IMR-90 (cell line): ENCODE measurements around the gene NTSR1. TPM values are rescaled to one million over a fixed set of nuclear protein-coding genes. Genes with fewer than 3 reads are reported as not detected.

ENCODE experiments used
- ATAC-seq: fragments of 200-7000 bp; cut with Tn5 transposase; 2 replicates; pipeline ENCODE4 v1.9.1; 2020; ENCODE audit warnings: low read depth, mild to moderate bottlenecking, moderate library complexity
- BruUV-seq: library from RNA; stranded (reverse); fragments of 400-500 nt; replicated peaks from 2 replicates; lab custom pipeline; 2021; lab: Mats Ljungman, UMichigan
- CTCF ChIA-PET: fragments of 300-600 bp; formaldehyde crosslinking; extraction: SDS; loops from one replicate; lab custom pipeline; 2021; ENCODE audit warnings: antibody characterized with exemption; lab: Yijun Ruan, JAX
- POLR2A ChIA-PET: fragments of 300-600 bp; sonication (Branson Sonifier 250); formaldehyde crosslinking; loops from one replicate; lab custom pipeline; 2022; ENCODE audit warnings: antibody characterized with exemption; ENCODE audit not compliant: unreplicated experiment; lab: Charles Lee
- DNase-seq: peaks from one replicate; pipeline ENCODE4 v3.0.0; 2013
- H2AFZ ChIP-seq: replicated peaks from 2 replicates; pipeline ENCODE3; 2013; ENCODE audit warnings: low read length, mild to moderate bottlenecking; ENCODE audit not compliant: poor library complexity
- H2AK5ac ChIP-seq: 2 replicates; pipeline ENCODE4 v1.6.1; 2013; ENCODE audit warnings: low read depth, low read length, inconsistent platforms
- H2AK9ac ChIP-seq: replicated peaks from 2 replicates; pipeline ENCODE3; 2013; ENCODE audit warnings: mild to moderate bottlenecking, low read depth, low read length, moderate library complexity; ENCODE audit not compliant: poor library complexity
- H2BK120ac ChIP-seq: 2 replicates; pipeline ENCODE4 v1.6.1; 2013; ENCODE audit warnings: low read depth, low read length, inconsistent platforms
- H2BK15ac ChIP-seq: 3 replicates; pipeline ENCODE4 v1.6.1; 2013; ENCODE audit warnings: low read depth, low read length, inconsistent platforms
- H2BK20ac ChIP-seq: 2 replicates; pipeline ENCODE4 v1.6.1; 2013; ENCODE audit warnings: low read depth, mild to moderate bottlenecking, inconsistent platforms, low read length, moderate library complexity
- H2BK5ac ChIP-seq: 2 replicates; pipeline ENCODE4 v1.6.1; 2013; ENCODE audit warnings: mild to moderate bottlenecking, low read depth, low read length, inconsistent platforms; ENCODE audit not compliant: poor library complexity, severe bottlenecking
- H3K14ac ChIP-seq: replicated peaks from 2 replicates; pipeline ENCODE4 v1.6.1; 2013; ENCODE audit warnings: low read depth, low read length, inconsistent platforms
- H3K18ac ChIP-seq: 2 replicates; pipeline ENCODE4 v1.6.1; 2013; ENCODE audit warnings: low read depth, low read length, control low read depth
- H3K23ac ChIP-seq: 2 replicates; pipeline ENCODE4 v1.6.1; 2013; ENCODE audit warnings: low read depth, low read length, inconsistent platforms
- H3K27ac ChIP-seq: 2 replicates; pipeline ENCODE4 v1.5.1; 2013; ENCODE audit warnings: mild to moderate bottlenecking, control low read depth, low read length; ENCODE audit not compliant: insufficient read depth
- H3K27me3 ChIP-seq: 2 replicates; pipeline ENCODE4 v1.6.1; 2013; ENCODE audit warnings: low read length; ENCODE audit not compliant: control insufficient read depth, insufficient read depth
- H3K36me3 ChIP-seq: 2 replicates; pipeline ENCODE4 v1.6.1; 2013; ENCODE audit warnings: low read length, mixed read lengths; ENCODE audit not compliant: control insufficient read depth, insufficient read depth
- H3K4ac ChIP-seq: 2 replicates; pipeline ENCODE4 v1.6.1; 2013; ENCODE audit warnings: low read depth, low read length, inconsistent platforms
- H3K4me1 ChIP-seq: 2 replicates; pipeline ENCODE4 v1.6.1; 2013; ENCODE audit warnings: low read length, mixed read lengths; ENCODE audit not compliant: control insufficient read depth, insufficient read depth
- H3K4me2 ChIP-seq: 2 replicates; pipeline ENCODE4 v1.6.1; 2013; ENCODE audit warnings: low read depth, mild to moderate bottlenecking, control low read depth, low read length, moderate library complexity
- H3K4me3 ChIP-seq: 2 replicates; pipeline ENCODE4 v1.5.1; 2013; ENCODE audit warnings: low read depth, mild to moderate bottlenecking, control low read depth, low read length, moderate library complexity; ENCODE audit not compliant: insufficient read depth
- H3K56ac ChIP-seq: 2 replicates; pipeline ENCODE4 v1.6.1; 2013; ENCODE audit warnings: low read length, inconsistent platforms; ENCODE audit not compliant: insufficient read depth; ENCODE audit errors: extremely low read depth
- H3K79me1 ChIP-seq, 2 experiments: 2 replicates each; pipeline ENCODE4 v1.6.1; 2013; ENCODE audit warnings: low read length in 2 of 2, inconsistent platforms in 1 of 2, low read depth in 1 of 2
- H3K9ac ChIP-seq: 2 replicates; pipeline ENCODE4 v1.6.1; 2013; ENCODE audit warnings: low read depth, low read length, control low read depth
- H3K9me1 ChIP-seq: 2 replicates; pipeline ENCODE4 v1.6.1; 2013; ENCODE audit warnings: low read length, inconsistent platforms; ENCODE audit not compliant: insufficient read depth
- H3K9me3 ChIP-seq: 2 replicates; pipeline ENCODE4 v1.6.1; 2013; ENCODE audit warnings: low read length; ENCODE audit not compliant: control insufficient read depth, insufficient read depth
- H4K20me1 ChIP-seq: 2 replicates; pipeline ENCODE4 v1.6.1; 2013; ENCODE audit warnings: low read length, inconsistent platforms; ENCODE audit not compliant: insufficient read depth
- H4K5ac ChIP-seq: 2 replicates; pipeline ENCODE4 v1.6.1; 2013; ENCODE audit warnings: mild to moderate bottlenecking, low read depth, low read length, control low read depth
- H4K8ac ChIP-seq, 2 experiments: 2 replicates each; pipeline ENCODE4 v1.6.1; 2013; ENCODE audit warnings: low read depth in 2 of 2, low read length in 2 of 2, control low read depth in 1 of 2, inconsistent platforms in 1 of 2
- H4K91ac ChIP-seq: 2 replicates; pipeline ENCODE4 v1.6.1; 2013; ENCODE audit warnings: low read depth, low read length, inconsistent platforms; ENCODE audit not compliant: insufficient read depth
- CTCF ChIP-seq: conservative IDR thresholded peaks from 2 replicates; pipeline ENCODE4 v1.5.1; 2012; ENCODE audit warnings: mild to moderate bottlenecking, low read depth, low read length, improper control_type of control experiment
- RAD21 ChIP-seq: IDR thresholded peaks from 2 replicates; pipeline ENCODE4 v1.6.1; 2012; ENCODE audit warnings: low read length, improper control_type of control experiment
- WGBS, 2 experiments: methylation state at CpG; one replicate each; pipeline versions ENCODE4 v1.1.5 to v1.1.7; 2013; ENCODE audit warnings: missing lambda C conversion rate in 2 of 2; ENCODE audit not compliant: insufficient read length in 1 of 2; ENCODE audit errors: extremely low coverage in 2 of 2; 5-methylcytosine and 5-hydroxymethylcytosine counted together
- dilution Hi-C: fragments of 300-500 bp; cut with HindIII; formaldehyde crosslinking; loops from one replicate; pipeline ENCODE4 v1.14.3; 2018; ENCODE audit warnings: low sequenced_read_pairs; ENCODE audit not compliant: unreplicated experiment
- in situ Hi-C: fragments of 300-500 bp; cut with MboI; formaldehyde crosslinking; loops from 3 replicates; pipeline ENCODE4 v1.14.3; 2019; ENCODE audit warnings: low sequenced_read_pairs, inconsistent platforms, mixed read lengths
- intact Hi-C: fragments of 100-400 bp; cut with micrococcal nuclease; formaldehyde crosslinking; loops from 2 replicates; pipeline ENCODE4 v1.10.0; 2022
- polyA plus RNA-seq, 3 experiments: library from polyadenylated mRNA; depleted of rRNA; stranded (reverse); fragments of >200 nt; gene quantifications; 2 replicates each; pipeline ENCODE4 v1.2.3, GENCODE V29; 2012; ENCODE audit warnings: low replicate concordance in 1 of 3
- total RNA-seq: library from RNA; depleted of rRNA; stranded (reverse); fragments of >200 nt; gene quantifications from 2 replicates; pipeline ENCODE4 v1.2.3, GENCODE V29; 2012

Gene NTSR1
- total and polyA plus RNA-seq, 2 of the 4 experiments (the other 2 are of a cell fraction) = 0.54 to 1.8 TPM

DNA sequence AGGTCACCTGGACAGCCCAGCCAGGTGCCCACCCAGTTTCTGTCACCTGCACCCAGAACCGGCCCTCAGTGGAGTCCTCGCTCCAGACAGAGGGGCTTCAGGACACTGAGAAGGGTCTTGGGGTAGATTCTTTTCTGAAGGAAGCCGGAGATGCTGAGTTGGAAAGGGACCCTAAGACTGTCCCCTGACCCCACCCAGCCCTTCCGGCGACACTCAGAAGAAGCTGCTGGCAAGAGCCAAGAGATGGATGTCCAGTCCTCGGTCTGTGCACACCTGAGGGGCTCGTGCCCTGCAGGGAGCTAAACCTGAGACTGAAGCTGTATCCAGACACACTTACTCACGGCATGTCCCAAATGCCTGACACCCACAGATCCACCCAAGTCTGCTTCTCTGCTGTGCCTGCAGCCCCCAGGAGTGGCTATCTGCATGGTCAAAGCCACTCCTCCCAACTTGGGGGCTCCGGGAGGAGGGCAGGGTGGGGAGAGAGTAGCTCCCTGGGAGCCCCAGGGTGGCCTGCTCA is 20.2 kb downstream of the NTSR1 start:
- Histone ChIP-seq H3K9me1 (no peaks in the 10 kb centered on the region), H3K79me1 (no peaks in the 10 kb centered on the region), H2AK9ac (no peak overlapping the region), H2AFZ (no peak overlapping the region), H2BK15ac (no peak overlapping the region), H4K91ac (no peak overlapping the region), H3K9me3 (no peaks in the 10 kb centered on the region), H2BK120ac (no peak overlapping the region), H3K4me1 (no peaks in the 10 kb centered on the region), H3K36me3 (no peaks in the 10 kb centered on the region), H3K4me2 (no peak overlapping the region), H2BK5ac (no peak overlapping the region), H2AK5ac (no peak overlapping the region), H3K18ac (no peak overlapping the region), H3K14ac (no peak overlapping the region), H3K56ac (no peak overlapping the region), H3K4me3 (no peak overlapping the region), H4K5ac (no peak overlapping the region), H3K23ac (no peak overlapping the region), H3K27ac (no peak overlapping the region), H3K27me3 (peaks cover 19% of the 10 kb centered on the region), H4K8ac (no peak overlapping the region), H4K20me1 (no peaks in the 10 kb centered on the region), H3K4ac (no peak overlapping the region), H2BK20ac (no peak overlapping the region), H3K9ac (no peak overlapping the region)
- no TSS peak for BruUV-seq
- ChIA-PET CTCF (interaction anchor here (0.6 kb wide), 1 partner anchor 613 kb away, joined by 3 read pairs; no protein-coding TSS in a partner anchor), POLR2A (no interaction called here)
- TF ChIP-seq RAD21 = no peak
- TF ChIP-seq CTCF = no peak
- WGBS, 2 experiments = 100% methylated on average over 2 of the region's 9 CpGs; no CpG with 5 or more reads in 1 of the 2 experiments
- intact Hi-C loops = no loop called here
- ATAC-seq = no peak
- DNase-seq = no peak
- dilution Hi-C loops = no loop called here
- in situ Hi-C loops = no loop called here
